ENCODE data around the gene DCDC1. TPM values are rescaled to one million over a fixed set of nuclear protein-coding genes. Genes with fewer than 3 reads are reported as not detected.

Gene DCDC1
- total and polyA plus RNA-seq, 2 donors (not counting 1 experiment from before 2014, with no cell fraction given), result 0.05 to 0.17 TPM

DNA sequence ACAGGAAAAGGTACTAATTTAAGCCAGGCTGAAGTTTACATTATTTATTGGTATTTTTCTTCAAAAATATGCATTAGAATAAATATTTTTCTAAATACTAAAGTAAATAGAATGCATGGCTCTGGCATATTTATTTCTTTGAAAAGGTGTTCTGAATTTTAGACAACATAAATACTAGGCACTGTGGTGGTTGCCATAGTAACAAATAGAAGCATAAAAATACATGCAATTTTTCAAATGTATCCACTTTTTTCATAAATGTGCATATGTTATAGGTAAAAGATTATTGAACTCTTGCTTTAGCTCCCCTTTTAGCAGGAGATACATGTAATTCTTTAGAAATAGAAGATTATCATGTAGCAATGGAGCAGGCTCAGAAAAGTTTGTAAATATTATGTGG, 18.4 kb downstream of the DCDC1 start:
- H3K4me3 ChIP-seq (replicated peaks in 1 of 4; ENCODE audit: control extremely low read depth in 1 of 4, insufficient read depth in 1 of 4, low read depth in 3 of 4, low read length in 4 of 4), result no peak overlapping the region
- no peak for TF ChIP-seq EZH2 (IDR thresholded peaks at IDR 0.05; ENCODE audit: low read length, missing control alignments)
- TF ChIP-seq CTCF (conservative IDR thresholded peaks at IDR 0.05 in 1 of 2, IDR thresholded peaks at IDR 0.05 in 1 of 2; ENCODE audit: low read depth in 1 of 2, low read length in 2 of 2), result no peak
- no peaks in the 10 kb centered on the region for H3K27me3 ChIP-seq (ENCODE audit: control insufficient read depth, insufficient read depth, low read length)
- H3K9ac ChIP-seq (ENCODE audit: insufficient read depth, low read length), result no peak overlapping the region
- no peak overlapping the region for H2AFZ ChIP-seq (ENCODE audit: low read length)
- H3K79me2 ChIP-seq (ENCODE audit: control insufficient read depth, insufficient read depth, low read length), result no peaks in the 10 kb centered on the region
- no peaks in the 10 kb centered on the region for H3K4me1 ChIP-seq (ENCODE audit: control insufficient read depth, extremely low read depth, insufficient read depth, low read length)
- no peak overlapping the region for H3K27ac ChIP-seq (ENCODE audit: insufficient read depth, low read length)
- H3K36me3 ChIP-seq (ENCODE audit: control insufficient read depth, insufficient read depth, low read length), result no peaks in the 10 kb centered on the region
- H3K4me2 ChIP-seq (ENCODE audit: extremely low read depth, insufficient read depth, low read length), result no peak overlapping the region
- H3K9me3 ChIP-seq (ENCODE audit: control insufficient read depth, insufficient read depth, low read depth, low read length), result no peaks in the 10 kb centered on the region
- DNase-seq (ENCODE audit: low read depth in 2 of 2), result no peak
- H4K20me1 ChIP-seq (ENCODE audit: control insufficient read depth, extremely low read depth, insufficient read depth, low read length), result no peaks in the 10 kb centered on the region

GRCh38 chr11:31340903-31341572, 28.5 kb downstream of the DCDC1 start:
- H4K20me1 ChIP-seq (ENCODE audit: control insufficient read depth, extremely low read depth, insufficient read depth, low read length), result no peaks in the 10 kb centered on the region
- no peaks in the 10 kb centered on the region for H3K36me3 ChIP-seq (ENCODE audit: control insufficient read depth, insufficient read depth, low read length)
- H3K4me1 ChIP-seq (ENCODE audit: control insufficient read depth, extremely low read depth, insufficient read depth, low read length), result no peaks in the 10 kb centered on the region
- H3K27me3 ChIP-seq (ENCODE audit: control insufficient read depth, insufficient read depth, low read length), result no peaks in the 10 kb centered on the region
- DNase-seq (ENCODE audit: low read depth in 2 of 2), result peak; percentile 27 to 42
- H3K9me3 ChIP-seq (ENCODE audit: control insufficient read depth, insufficient read depth, low read depth, low read length), result no peaks in the 10 kb centered on the region
- no peak overlapping the region for H3K4me3 ChIP-seq (replicated peaks in 1 of 4; ENCODE audit: control extremely low read depth in 1 of 4, insufficient read depth in 1 of 4, low read depth in 3 of 4, low read length in 4 of 4)
- no peaks in the 10 kb centered on the region for H3K79me2 ChIP-seq (ENCODE audit: control insufficient read depth, insufficient read depth, low read length)
- H3K9ac ChIP-seq (ENCODE audit: insufficient read depth, low read length), result no peak overlapping the region
- no peak overlapping the region for H3K4me2 ChIP-seq (ENCODE audit: extremely low read depth, insufficient read depth, low read length)
- TF ChIP-seq CTCF (conservative IDR thresholded peaks at IDR 0.05 in 1 of 2, IDR thresholded peaks at IDR 0.05 in 1 of 2; ENCODE audit: low read depth in 1 of 2, low read length in 2 of 2) (peak; percentile 64 to 75), EZH2 (IDR thresholded peaks at IDR 0.05; ENCODE audit: low read length, missing control alignments) (no peak)
- no peak overlapping the region for H2AFZ ChIP-seq (ENCODE audit: low read length)
- H3K27ac ChIP-seq (ENCODE audit: insufficient read depth, low read length), result no peak overlapping the region

DNA sequence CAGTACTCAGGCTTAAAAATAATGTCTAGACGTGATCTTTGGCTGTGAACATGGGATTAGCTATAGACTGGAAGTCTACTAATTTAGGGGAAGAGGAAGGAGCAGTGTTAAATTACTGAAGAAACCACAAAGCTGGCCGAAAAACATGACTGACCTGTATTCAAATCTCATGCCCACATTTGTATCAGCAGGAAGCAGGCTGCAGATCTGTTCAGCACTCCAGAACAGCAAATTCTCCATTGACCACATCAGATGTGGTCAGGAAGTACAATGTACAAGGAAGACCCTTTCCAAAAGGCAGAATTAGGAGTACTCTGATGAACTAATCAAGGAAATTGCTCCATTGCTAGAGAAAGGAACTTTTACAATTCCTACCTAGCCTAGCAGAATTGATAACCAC, 31.7 kb downstream of the DCDC1 start:
- H3K4me2 ChIP-seq (ENCODE audit: extremely low read depth, insufficient read depth, low read length), result no peak overlapping the region
- H3K9ac ChIP-seq (ENCODE audit: insufficient read depth, low read length), result no peak overlapping the region
- no peak overlapping the region for H3K27ac ChIP-seq (ENCODE audit: insufficient read depth, low read length)
- no peaks in the 10 kb centered on the region for H3K4me1 ChIP-seq (ENCODE audit: control insufficient read depth, extremely low read depth, insufficient read depth, low read length)
- H2AFZ ChIP-seq (ENCODE audit: low read length), result no peak overlapping the region
- H4K20me1 ChIP-seq (ENCODE audit: control insufficient read depth, extremely low read depth, insufficient read depth, low read length), result no peaks in the 10 kb centered on the region
- TF ChIP-seq EZH2 (IDR thresholded peaks at IDR 0.05; ENCODE audit: low read length, missing control alignments) (no peak), CTCF (conservative IDR thresholded peaks at IDR 0.05 in 1 of 2, IDR thresholded peaks at IDR 0.05 in 1 of 2; ENCODE audit: low read depth in 1 of 2, low read length in 2 of 2) (no peak)
- H3K4me3 ChIP-seq (replicated peaks in 1 of 4; ENCODE audit: control extremely low read depth in 1 of 4, insufficient read depth in 1 of 4, low read depth in 3 of 4, low read length in 4 of 4), result no peak overlapping the region
- H3K9me3 ChIP-seq (ENCODE audit: control insufficient read depth, insufficient read depth, low read depth, low read length), result no peaks in the 10 kb centered on the region
- no peak for DNase-seq (ENCODE audit: low read depth in 2 of 2)
- H3K36me3 ChIP-seq (ENCODE audit: control insufficient read depth, insufficient read depth, low read length), result no peaks in the 10 kb centered on the region
- H3K27me3 ChIP-seq (ENCODE audit: control insufficient read depth, insufficient read depth, low read length), result no peaks in the 10 kb centered on the region
- no peaks in the 10 kb centered on the region for H3K79me2 ChIP-seq (ENCODE audit: control insufficient read depth, insufficient read depth, low read length)
